SKM-1 treated with dmso at 0.1 percent for 144 hours (cell line): ENCODE data around the gene SCN8A.
A peak's percentile ranks its signal among the peaks of the same experiment; 100 is the strongest.

Experiments used
- DNase-seq: peaks from one replicate; lab custom pipeline; 2025; ENCODE audit not compliant: unreplicated experiment; lab: John Stamatoyannopoulos, UW

The SCN8A gene

GRCh38 chr12:51666696-51667095, 75.7 kb downstream of the SCN8A start:
- DNase-seq: no peak

GRCh38 chr12:51667269-51667668, 76.2 kb downstream of the SCN8A start:
- no peak for DNase-seq

GRCh38 chr12:51669271-51669670, 78.2 kb downstream of the SCN8A start:
- DNase-seq: no peak

GRCh38 chr12:51669996-51670395, 79.0 kb downstream of the SCN8A start:
- DNase-seq: no peak

- DNase-seq: no peak
Measured at GRCh38 chr12:51672334-51672733, 81.3 kb downstream of the SCN8A start.

- DNase-seq: no peak
Measured at GRCh38 chr12:51675071-51675803, 84.2 kb downstream of the SCN8A start.

GRCh38 chr12:51676875-51677274, 85.8 kb downstream of the SCN8A start:
- no peak for DNase-seq

GRCh38 chr12:51677284-51677968, 86.4 kb downstream of the SCN8A start:
- DNase-seq: no peak

- peak; percentile 18 for DNase-seq
Measured at GRCh38 chr12:51678086-51678724, 87.2 kb downstream of the SCN8A start.

GRCh38 chr12:51682981-51683380, 91.9 kb downstream of the SCN8A start:
- no peak for DNase-seq

GRCh38 chr12:51683763-51684357, 92.8 kb downstream of the SCN8A start:
- no peak for DNase-seq

- DNase-seq: no peak
Measured at GRCh38 chr12:51686727-51687126, 95.7 kb downstream of the SCN8A start.

- no peak for DNase-seq
Measured at GRCh38 chr12:51687177-51687576, 96.1 kb downstream of the SCN8A start.

GRCh38 chr12:51687614-51688013, 96.6 kb downstream of the SCN8A start:
- no peak for DNase-seq

GRCh38 chr12:51689983-51690382, 99.0 kb downstream of the SCN8A start:
- no peak for DNase-seq

- DNase-seq: peak; percentile 46
Measured at GRCh38 chr12:51692016-51692415, 101.0 kb downstream of the SCN8A start.

- DNase-seq: no peak
Measured at GRCh38 chr12:51693569-51693968, 102.5 kb downstream of the SCN8A start.

GRCh38 chr12:51694146-51694545, 103.1 kb downstream of the SCN8A start:
- no peak for DNase-seq

GRCh38 chr12:51695241-51696010, 104.4 kb downstream of the SCN8A start:
- no peak for DNase-seq

GRCh38 chr12:51699219-51699618, 108.2 kb downstream of the SCN8A start:
- DNase-seq: no peak

GRCh38 chr12:51700887-51701286, 109.9 kb downstream of the SCN8A start:
- DNase-seq: no peak
